Lung (tissue), 12 donors: ENCODE measurements around the gene NIPAL4. TPM values are rescaled to one million over a fixed set of nuclear protein-coding genes. Genes with fewer than 3 reads are reported as not detected.

ENCODE experiments used
- ATAC-seq: fragments of 200-7000 bp; cut with Tn5 transposase; one replicate; pipeline ENCODE4 v1.9.1; 2020; ENCODE audit warnings: moderate number of reproducible peaks; ENCODE audit not compliant: insufficient read depth, low FRiP score
- DNase-seq, 3 donors: peaks; one replicate each; pipeline ENCODE4 v3.0.0-alpha.2; 2013 to 2017
- H3K27ac ChIP-seq, 2 donors: one replicate each; pipeline ENCODE4 v1.5.1; 2013; ENCODE audit warnings: mild to moderate bottlenecking in 2 of 2, moderate library complexity in 2 of 2, control low read depth in 1 of 2, inconsistent platforms in 1 of 2, low read depth in 1 of 2, low read length in 1 of 2
- H3K27me3 ChIP-seq, 3 donors: one replicate each; pipeline ENCODE4 v1.5.1; 2013; ENCODE audit warnings: low read length in 2 of 3; ENCODE audit not compliant: control insufficient read depth in 3 of 3, insufficient read depth in 3 of 3
- H3K36me3 ChIP-seq, 4 donors: one replicate each; pipeline ENCODE4 v1.5.1; 2013; ENCODE audit warnings: low read length in 4 of 4, mild to moderate bottlenecking in 1 of 4, moderate library complexity in 1 of 4; ENCODE audit not compliant: control insufficient read depth in 4 of 4, insufficient read depth in 4 of 4
- H3K4me1 ChIP-seq, 5 donors: one replicate each; pipeline ENCODE4 v1.5.1; 2013; ENCODE audit warnings: low read length in 5 of 5, mild to moderate bottlenecking in 2 of 5, moderate library complexity in 1 of 5; ENCODE audit not compliant: control insufficient read depth in 5 of 5, insufficient read depth in 5 of 5
- H3K4me3 ChIP-seq: one replicate; pipeline ENCODE4 v1.5.1; 2013; ENCODE audit warnings: mild to moderate bottlenecking, control low read depth, moderate library complexity
- H3K9ac ChIP-seq, 2 donors: one replicate each; pipeline ENCODE4 v1.5.1; 2013; ENCODE audit warnings: low read length in 2 of 2, control low read depth in 1 of 2; ENCODE audit not compliant: insufficient read depth in 1 of 2
- H3K9me3 ChIP-seq, 4 donors: one replicate each; pipeline ENCODE4 v1.5.1; 2013; ENCODE audit warnings: low read length in 3 of 4, mild to moderate bottlenecking in 1 of 4, moderate library complexity in 1 of 4; ENCODE audit not compliant: control insufficient read depth in 4 of 4, insufficient read depth in 3 of 4
- WGBS, 2 donors: extraction: QIAGEN DNeasy Blood & Tissue Kit; methylation state at CpG; one replicate each; pipeline ENCODE4 v1.1.7; 2013; 5-methylcytosine and 5-hydroxymethylcytosine counted together
- polyA plus RNA-seq, 2 donors: library from polyadenylated mRNA; stranded (reverse); fragments of 200-250 nt; gene quantifications; one replicate each; pipeline ENCODE4 v1.2.1, GENCODE V29; 2013
- total RNA-seq, 2 donors: library from RNA; depleted of rRNA in 1 of 2; stranded (reverse); fragments of >200 nt in 1 of 2; gene quantifications; one replicate each; pipeline ENCODE4 v1.2.1, GENCODE V29; 2014 to 2021
- TF ChIP-seq, protein P1 (sequence below): IDR thresholded peaks from 2 replicates; pipeline ENCODE4 v1.5.1; 2012; ENCODE audit warnings: mild to moderate bottlenecking; ENCODE audit errors: control extremely low read depth, extremely low read depth
- donor health status: control.
- donor health status: control.
- donor health status: Bipolar disorder and iron deficiency.
- donor health status: healthy.
- donor health status: DM: yes; HTN: yes; CAD: no.

Gene NIPAL4
- total and polyA plus RNA-seq, 4 donors: 0.04 to 1.7 (median 0.36) TPM

DNA sequence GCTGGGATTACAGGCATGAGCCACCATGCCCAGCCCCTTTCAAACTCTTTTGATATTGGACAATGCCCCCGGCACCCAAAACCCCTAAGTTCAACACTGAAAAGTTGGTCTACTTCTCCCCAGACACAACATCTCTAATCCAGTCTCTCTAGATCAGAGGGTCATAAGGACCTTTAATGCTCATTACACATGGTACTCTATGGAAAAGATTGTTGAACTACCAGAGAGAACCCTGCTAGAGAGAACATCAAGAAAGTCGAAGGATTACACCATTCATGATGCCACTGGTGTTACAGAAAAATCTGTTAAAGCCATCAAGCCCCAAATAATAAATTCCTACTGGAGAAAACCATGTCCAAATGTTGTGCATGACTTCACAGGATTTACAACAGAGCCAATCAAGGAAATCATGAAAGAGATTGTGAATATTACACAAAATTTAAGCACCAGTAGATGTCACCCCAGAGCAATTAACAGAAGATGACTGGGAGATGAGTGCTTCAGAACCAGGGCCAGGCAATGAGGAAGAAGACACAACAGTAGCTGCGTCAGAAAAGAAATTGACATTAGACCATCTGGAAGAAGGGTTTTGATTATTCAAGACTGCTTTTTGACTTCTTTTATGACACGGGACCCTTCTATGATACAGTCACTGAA lies 28.3 kb upstream of the NIPAL4 start:
- no peak overlapping the region for H3K9ac ChIP-seq
- no peaks in the 10 kb centered on the region for H3K27me3 ChIP-seq
- H3K36me3 ChIP-seq: no peaks in the 10 kb centered on the region
- WGBS, 2 donors: 42 to 44% methylated on average over 4 of the region's 4 CpGs
- no peaks in the 10 kb centered on the region for H3K4me1 ChIP-seq
- ATAC-seq (peak; percentile 53), DNase-seq (peak in 2 of 3 donors; percentile 78)
- TF ChIP-seq, protein P1, sequence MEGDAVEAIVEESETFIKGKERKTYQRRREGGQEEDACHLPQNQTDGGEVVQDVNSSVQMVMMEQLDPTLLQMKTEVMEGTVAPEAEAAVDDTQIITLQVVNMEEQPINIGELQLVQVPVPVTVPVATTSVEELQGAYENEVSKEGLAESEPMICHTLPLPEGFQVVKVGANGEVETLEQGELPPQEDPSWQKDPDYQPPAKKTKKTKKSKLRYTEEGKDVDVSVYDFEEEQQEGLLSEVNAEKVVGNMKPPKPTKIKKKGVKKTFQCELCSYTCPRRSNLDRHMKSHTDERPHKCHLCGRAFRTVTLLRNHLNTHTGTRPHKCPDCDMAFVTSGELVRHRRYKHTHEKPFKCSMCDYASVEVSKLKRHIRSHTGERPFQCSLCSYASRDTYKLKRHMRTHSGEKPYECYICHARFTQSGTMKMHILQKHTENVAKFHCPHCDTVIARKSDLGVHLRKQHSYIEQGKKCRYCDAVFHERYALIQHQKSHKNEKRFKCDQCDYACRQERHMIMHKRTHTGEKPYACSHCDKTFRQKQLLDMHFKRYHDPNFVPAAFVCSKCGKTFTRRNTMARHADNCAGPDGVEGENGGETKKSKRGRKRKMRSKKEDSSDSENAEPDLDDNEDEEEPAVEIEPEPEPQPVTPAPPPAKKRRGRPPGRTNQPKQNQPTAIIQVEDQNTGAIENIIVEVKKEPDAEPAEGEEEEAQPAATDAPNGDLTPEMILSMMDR: peak; percentile 31
- no peak overlapping the region for H3K27ac ChIP-seq
- no peak overlapping the region for H3K4me3 ChIP-seq
- H3K9me3 ChIP-seq: no peaks in the 10 kb centered on the region

GRCh38 chr5:157434096-157434495 lies 25.9 kb upstream of the NIPAL4 start:
- Histone ChIP-seq H3K9me3 (no peaks in the 10 kb centered on the region), H3K27ac (no peak overlapping the region), H3K9ac (no peak overlapping the region), H3K4me1 (no peaks in the 10 kb centered on the region), H3K27me3 (no peaks in the 10 kb centered on the region), H3K4me3 (no peak overlapping the region), H3K36me3 (no peaks in the 10 kb centered on the region)
- no peak for DNase-seq
- TF ChIP-seq, protein P1: no peak
- WGBS, 2 donors: 92 to 95% methylated on average over 4 of the region's 4 CpGs
- ATAC-seq: no peak

DNA sequence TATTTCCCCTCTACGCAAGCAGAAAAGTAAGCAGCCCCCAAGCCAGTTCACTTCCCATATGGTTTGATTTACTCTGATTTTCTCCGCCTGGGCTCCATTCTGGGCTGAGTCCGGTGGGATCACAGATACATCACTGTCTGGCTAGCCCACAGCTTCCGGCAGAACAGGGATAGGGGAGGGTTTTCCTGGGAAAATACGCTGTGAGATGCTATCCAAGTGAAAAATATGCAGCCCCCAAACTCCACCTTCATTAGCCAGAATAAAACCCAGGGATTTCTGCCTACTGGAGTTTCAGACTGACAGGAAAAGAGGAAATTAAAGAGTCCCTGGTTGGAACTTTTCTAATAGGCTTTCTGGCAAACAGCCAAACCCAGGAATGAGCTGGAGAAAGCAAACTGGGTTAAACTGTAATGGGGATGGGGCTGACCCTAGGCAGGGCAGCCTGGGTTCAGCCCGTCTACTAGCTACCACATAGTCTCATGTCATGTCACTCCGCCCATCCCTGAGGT lies 16.9 kb upstream of the NIPAL4 start:
- WGBS, 2 donors: 76 to 82% methylated on average over 7 of the region's 7 CpGs
- peaks cover 0 to 14% (median 0%) of the 10 kb centered on the region in 5 donors for H3K4me1 ChIP-seq
- H3K27me3 ChIP-seq: no peaks in the 10 kb centered on the region
- TF ChIP-seq, protein P1: no peak
- ATAC-seq (no peak), DNase-seq (peak; percentile 31 to 58 (median 37))
- H3K36me3 ChIP-seq: no peaks in the 10 kb centered on the region
- no peaks in the 10 kb centered on the region for H3K9me3 ChIP-seq
- no peak overlapping the region for H3K4me3 ChIP-seq
- H3K9ac ChIP-seq: peak overlapping the region in 1 of 2 donors; percentile 11
- H3K27ac ChIP-seq: no peak overlapping the region

DNA sequence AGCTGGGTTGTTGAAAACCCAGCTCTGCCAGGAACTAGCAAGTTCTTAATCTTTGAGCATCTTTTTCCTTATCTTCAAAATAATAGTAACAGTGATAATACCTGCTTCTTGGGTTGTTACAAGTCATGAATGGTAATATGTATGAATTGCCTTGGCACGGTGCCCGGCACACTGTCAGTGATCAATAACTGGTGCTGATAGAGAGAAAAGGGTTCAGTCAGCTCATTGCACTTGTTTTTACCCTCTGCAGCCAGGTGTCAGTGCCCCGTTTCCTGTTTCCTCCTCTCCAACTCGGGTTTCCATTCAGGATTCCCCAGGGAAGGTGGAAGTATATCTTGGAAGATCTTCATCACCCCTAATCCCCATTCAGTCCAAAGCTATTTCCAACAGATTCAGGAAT lies 15.8 kb upstream of the NIPAL4 start:
- WGBS, 2 donors: 71 to 77% methylated on average over 4 of the region's 4 CpGs
- Histone ChIP-seq H3K4me3 (no peak overlapping the region), H3K9ac (no peak overlapping the region), H3K4me1 (peaks cover 0 to 21% (median 0%) of the 10 kb centered on the region in 5 donors), H3K9me3 (no peaks in the 10 kb centered on the region), H3K27me3 (no peaks in the 10 kb centered on the region), H3K27ac (no peak overlapping the region), H3K36me3 (no peaks in the 10 kb centered on the region)
- no peak for ATAC-seq
- TF ChIP-seq, protein P1: no peak
- DNase-seq: no peak
